GM21576 (cell line): Measurements from ENCODE around the gene TTC32.
"Not testable (repeated sequence)": the region's sequence is repeated elsewhere in the genome, so short reads cannot be mapped to it uniquely, and the experiment has no call there.

ENCODE experiments used
- ATAC-seq: cut with Tn5 transposase; IDR thresholded peaks from one replicate; pipeline ENCODE4 v1.9.1; 2021; ENCODE audit warnings: mild to moderate bottlenecking, moderate library complexity; ENCODE audit not compliant: unreplicated experiment

The TTC32 gene

DNA sequence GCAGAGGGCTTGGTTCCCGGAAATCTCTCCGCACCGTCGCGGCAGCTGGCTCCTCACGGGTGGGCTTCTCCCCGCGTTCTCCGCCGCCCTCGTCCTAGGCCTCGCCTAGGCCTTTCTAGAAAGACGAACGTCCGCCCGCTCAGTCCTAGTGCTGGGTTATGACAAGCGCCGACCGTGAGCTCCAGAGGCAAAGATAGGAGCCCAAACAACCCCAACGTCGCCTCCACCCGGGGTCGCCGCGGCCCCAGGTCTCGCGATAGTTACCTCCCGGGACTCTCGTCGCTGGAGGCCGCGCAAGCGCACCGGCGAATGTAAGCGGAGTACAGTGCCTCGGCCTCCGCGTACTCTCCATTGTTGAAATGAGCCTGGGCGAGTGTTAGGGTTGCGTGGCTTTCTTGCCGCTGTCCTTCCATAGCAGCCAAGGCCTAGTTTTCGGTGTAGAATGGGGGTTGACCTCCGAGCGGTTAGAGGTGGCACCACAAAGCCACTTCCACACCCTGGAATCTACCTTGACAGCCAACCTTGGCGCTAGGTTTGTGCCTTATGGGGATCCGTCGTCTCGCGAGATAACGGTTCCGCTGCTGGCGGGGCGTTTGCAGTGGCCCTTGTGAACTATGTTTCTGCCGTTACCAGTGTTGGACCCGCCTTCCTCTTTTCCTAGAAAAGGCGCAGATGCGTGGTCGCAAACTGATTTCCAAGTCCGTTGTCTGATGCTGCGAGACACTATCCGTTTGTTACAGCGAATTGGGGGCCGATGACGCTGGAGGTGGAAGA lies at the start of gene TTC32:
Gene TTC32 (minus strand): TSS at position 542 of the 774 bp plus-strand sequence. CDS start 129 bp downstream, at position 413.
- peak; percentile 77 for ATAC-seq

DNA sequence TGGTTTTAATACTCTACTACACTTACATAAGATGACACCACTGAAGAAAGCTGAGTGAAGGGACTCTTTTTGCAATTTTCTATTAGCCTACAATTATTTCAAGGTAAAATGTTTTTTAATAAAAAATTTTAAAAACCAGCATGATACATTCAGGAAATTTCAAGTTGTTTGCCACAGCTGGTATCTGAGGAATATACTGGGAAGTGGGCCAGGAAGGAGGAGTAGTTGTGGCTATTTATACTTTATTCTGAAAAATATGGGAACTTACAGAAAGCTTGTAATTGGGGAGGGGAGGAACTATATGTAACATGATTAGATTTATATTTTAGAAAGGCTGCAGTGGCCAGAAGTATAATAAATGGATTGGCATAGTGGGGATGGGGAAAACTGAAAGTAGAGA lies 47.3 kb upstream of the TTC32 start:
- no peak for ATAC-seq

DNA sequence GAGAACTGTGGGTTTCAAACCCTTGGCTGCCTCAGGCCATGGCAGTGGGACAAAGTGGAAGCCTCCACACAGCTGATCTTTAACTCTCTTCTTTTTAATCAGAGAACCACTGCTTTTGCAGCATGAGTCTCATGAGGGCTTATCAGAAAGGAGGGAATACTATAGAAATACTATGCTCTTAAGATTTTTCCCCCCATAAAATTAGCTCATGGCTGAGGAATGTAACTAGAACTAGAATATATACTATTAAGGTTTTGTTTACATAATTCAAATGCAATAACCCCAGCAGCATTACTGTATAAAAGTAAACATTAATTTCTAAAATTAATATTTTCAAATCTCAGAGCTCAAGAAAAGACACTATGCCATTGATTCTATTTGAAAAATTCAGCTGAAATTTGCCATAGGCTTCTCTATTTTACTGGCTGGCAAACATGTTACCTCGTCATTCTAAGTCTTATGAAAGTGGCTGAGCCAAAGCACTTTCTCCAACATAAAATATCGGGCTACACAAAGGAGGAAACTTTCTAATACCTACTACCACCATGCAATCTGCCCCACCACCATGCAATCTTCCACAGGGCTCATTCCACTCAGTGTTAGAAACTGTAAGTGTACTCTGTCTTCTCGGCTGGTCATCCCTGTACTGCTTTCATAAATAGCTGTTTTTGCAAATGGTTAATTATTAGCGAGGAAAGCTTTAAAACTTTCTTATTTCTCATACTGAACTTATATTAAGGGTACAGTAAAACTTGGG lies 45.6 kb upstream of the TTC32 start:
- ATAC-seq, result no peak

DNA sequence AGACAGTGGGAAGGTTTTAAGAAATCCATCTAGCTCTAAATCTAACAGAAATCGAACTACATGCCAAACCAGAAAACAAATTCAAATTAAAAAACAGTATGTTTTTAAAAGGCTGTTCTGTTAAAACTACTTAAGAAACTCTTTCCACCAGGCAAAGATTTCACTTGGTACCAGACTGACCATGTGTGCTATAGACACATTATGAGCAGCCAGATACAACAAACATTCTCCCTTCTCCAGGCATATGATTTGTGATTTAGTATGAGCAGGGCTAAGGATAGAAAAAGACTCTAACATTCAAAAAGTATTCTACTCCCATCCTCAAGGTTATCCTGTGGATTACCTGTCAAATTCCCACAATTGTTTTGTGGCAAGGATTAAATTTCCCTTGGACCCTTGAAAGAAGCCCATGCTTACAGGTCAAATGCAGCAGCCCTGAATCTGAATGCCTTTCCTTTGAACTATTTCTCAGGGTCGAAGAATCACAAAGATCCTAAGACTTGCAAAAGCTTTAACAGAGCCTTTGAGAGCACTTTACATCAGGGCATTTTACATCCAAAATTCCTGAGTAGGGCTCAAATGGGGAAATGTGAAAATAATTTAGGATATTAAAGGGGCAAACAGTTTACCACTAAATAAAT lies 42.5 kb upstream of the TTC32 start:
- no peak for ATAC-seq

DNA sequence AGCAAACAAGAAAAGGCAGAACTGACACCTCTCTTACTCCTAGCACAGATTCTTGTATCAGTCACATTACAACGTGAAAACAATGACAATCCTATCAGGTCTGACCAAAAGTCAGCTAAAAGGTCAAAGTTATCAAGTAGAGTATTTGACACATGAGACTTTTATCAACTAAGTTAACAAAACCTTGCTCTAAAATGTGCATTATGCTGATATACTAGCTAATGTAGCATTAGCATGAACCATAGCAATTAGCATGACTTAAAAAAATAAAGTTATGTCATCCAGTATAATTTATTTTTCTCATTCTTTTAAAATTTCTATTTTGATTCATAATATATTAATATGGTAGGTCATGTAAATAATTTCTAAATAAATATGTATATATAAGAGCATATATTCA lies 41.4 kb upstream of the TTC32 start:
- no peak for ATAC-seq

DNA sequence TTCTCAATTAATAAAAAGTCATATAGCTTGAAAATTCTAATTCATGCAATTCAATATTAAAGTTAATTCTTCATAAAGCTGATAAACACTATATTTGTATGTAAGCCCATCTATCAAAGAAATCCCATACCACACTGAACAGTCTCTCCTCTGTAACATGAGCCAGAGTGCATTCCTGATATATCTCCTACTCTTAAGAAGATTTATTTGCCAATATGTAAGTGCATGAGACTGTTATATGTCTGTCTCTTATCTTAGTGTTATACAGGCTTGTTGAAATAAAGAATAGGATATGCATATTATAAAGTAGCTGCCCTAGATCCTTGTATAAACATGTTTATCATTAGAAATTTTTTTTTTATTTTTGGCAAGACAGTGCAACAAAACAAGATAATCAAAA lies 40.4 kb upstream of the TTC32 start:
- ATAC-seq, result no peak

DNA sequence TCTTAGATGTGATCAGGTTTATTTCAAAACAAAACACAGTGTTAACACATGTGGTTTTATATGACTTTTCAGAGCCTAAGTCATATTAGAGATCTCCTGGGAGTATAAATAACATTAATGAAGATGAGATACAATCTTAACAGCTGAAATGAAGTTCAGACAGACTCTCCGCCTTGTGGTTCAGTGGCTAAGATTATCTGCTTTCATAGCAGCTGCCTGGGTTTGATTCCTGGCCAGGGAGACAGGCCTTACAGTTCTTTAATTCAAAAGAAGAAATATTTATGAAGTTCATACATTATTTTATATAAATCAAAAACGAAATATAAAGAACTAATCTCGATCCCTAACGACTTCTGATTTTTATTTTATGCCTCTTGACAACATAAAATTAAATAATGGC lies 35.2 kb upstream of the TTC32 start:
- no peak for ATAC-seq

DNA sequence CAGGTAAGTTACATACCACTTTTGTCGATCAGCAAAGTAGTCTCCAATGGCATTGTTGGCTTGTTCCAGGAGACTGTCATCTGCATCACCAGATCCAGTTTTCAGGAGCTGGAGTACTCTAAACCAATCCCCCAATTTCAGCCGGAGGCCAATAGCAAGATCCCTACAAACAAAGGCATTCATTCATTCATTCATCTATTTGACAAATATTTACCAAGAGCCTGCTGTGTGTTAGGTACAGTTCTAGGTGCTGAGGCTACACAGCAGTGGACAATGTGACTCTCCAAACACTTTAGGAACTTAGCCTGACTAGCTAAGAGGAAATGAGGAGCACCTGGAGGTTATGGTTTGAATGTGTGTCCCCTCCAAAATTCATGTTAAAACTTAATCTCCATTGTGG lies 34.4 kb upstream of the TTC32 start:
- no peak for ATAC-seq

DNA sequence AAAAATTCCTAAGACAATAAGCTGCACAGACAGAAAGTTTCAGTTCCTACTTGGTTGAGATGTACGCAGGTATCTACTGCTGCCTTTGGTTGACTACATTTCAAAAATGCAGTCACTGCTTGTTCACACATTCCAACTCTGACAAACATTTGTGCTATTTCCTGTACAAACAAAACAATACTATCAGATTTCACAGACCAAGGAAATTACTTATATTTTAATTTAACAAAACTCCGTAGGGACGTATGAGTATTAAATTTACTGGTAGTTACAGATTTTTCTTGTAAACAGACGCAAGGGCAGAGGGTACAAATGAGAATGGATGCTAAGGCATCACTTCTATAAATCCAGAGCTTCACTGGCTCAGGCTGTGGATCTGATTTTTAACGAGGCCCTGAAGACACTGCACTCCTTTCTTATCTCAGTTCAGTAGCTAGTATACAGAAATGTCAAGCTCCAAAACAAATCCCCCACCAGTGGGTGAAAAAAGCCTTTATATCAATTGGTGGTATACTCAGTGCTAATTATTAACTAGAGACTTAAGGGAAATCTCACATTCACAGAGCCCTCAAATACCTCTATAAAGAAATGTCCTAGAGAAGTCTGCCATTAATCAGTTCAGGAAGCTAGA lies 31.7 kb upstream of the TTC32 start:
- ATAC-seq, result peak; percentile 91

DNA sequence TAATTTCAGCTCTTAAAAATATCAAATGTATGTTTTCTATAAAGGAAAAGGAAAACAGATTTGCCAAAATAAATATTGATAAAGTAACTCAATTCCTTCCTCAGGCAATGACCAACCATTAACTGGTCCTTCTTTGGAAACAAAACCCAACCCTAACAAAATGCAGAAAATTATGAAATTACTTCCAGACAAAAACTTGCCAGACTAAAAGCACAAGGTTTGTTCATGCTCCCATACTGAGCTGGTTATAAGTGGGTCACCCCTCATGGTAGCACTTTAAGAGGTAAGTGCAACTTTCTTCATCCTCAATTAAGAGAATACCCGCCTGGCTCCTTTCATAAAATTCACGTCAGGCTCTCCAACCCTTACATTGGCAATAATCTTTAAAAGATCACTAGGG lies 31.1 kb upstream of the TTC32 start:
- no peak for ATAC-seq

DNA sequence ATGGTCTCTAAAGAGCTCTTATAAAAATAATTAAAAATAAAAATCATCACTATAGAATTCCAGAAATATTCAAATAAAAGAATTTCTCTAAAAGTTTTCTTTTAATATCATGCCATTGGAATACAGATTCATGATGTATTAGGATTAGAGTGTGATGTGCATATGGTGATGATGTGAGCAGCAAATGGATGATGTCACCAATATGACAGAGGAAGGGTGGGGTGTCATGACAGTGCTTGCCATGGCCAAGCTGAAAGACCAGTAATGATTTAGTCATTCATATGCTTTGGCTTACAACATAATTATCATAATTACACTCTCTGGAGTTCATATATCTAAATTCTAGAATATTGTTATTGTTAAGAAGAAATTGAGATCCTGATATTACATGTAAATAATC lies 27.4 kb upstream of the TTC32 start:
- ATAC-seq, result no peak

DNA sequence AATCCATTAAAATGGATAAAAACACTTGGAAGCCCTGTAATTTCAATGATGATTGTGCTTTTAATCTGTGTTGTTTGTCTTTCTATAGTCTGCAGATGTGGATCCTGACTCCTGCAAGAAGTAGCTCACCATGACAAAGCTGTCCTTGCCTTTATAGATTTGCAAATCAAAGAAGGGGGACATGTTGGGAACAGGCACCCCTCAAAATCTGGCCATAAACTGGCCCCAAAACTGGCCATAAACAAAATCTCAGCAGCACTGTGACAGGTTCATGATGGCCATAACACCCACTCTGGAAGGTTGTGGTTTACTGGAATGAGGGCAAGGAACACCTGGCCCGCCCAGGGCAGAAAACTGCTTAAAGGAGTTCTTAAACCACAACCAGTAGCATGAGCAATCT lies 26.0 kb upstream of the TTC32 start:
- not testable (repeated sequence) for ATAC-seq

DNA sequence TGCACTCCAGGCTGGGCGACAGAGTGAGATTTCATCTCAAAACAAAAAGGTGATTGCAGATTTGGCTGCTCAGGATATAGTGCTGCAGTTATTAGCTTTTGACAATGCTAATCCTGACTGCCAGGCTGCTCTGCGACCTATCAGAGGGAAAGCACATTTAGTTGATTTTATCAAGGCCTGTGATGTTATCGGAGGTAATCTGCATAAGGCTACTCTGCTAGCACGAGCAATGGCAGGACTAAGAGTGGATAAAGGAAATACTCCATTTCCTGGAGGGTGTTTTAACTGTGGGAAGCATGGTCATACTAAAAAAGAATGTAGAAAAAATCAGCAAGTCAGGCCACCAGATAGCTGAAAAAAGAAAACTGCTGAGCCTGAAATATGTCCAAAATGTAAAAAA lies 22.7 kb upstream of the TTC32 start:
- not testable (repeated sequence) for ATAC-seq

DNA sequence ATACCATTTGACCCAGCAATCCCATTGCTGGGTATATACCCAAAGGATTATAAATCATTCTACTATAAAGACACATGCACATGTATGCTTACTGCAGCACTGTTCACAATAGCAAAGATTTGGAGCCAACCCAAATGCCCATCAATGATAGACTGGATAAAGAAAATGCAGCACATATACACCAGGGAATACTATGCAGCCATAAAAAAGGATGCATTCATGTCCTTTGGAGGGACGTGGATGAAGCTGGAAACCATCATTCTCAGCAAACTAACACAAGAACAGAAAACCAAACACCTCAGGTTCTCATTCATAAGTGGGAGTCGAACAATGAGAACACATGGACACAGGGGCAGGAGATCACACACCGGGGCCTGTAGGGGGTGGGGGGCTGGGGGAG lies 20.4 kb upstream of the TTC32 start:
- not testable (repeated sequence) for ATAC-seq

DNA sequence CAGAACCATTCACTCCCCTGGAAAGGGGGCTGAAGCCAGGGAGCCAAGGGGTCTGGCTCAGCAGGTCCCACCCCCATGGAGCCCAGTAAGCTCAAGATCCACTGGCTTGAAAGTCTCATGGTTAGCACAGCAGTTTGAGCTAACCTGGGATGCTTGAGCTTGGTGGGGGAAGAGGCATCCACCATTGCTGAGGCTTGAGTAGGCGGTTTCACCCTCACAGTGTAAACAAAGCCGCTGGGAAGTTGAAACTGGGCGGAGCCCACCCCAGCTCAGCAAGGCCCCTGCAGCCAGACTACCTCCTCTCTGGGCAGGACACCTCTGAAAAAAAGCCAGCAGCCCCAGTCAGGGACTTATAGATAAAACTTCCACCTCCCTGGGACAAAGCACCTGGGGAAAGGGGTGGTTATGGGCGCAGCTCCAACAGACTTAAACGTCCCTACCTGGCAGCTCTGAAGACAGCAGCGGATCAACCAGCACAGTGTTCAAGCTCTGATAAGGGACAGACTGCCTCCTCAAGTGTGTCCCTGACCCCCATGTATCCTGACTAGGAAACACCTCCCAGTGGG lies 14.7 kb upstream of the TTC32 start:
- no peak for ATAC-seq

DNA sequence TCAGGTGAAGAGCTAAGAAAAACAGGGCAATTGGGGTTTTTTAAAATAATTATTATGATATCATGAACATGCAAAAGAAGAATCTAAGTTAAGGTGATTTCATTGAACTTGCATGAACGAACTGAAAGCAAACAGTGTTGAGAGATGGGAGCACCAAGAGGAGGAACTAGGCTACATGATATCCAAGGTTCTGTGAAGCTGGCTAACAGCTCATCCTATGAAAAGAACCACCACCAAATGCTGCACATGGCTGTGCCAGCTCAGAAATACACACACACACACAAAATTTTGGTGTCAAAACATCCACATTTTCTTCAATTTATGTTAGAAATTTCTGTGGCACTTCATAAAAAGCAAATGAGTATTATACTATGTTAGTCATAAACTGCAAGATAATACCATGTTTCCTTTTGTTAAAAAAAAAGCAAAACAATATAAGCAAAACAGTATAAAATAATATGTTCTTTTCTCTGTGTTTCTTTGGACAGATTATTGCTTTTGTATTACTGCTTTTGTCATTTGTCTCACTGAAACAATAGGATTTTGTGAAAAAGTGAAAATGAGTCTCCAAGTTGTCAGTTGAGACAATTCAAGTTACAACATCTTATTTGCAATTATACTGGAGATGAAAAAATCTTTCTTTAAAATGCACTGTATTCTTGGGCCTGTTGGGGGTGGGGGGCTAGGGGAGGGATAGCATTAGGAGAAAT lies 12.6 kb upstream of the TTC32 start:
- no peak for ATAC-seq

DNA sequence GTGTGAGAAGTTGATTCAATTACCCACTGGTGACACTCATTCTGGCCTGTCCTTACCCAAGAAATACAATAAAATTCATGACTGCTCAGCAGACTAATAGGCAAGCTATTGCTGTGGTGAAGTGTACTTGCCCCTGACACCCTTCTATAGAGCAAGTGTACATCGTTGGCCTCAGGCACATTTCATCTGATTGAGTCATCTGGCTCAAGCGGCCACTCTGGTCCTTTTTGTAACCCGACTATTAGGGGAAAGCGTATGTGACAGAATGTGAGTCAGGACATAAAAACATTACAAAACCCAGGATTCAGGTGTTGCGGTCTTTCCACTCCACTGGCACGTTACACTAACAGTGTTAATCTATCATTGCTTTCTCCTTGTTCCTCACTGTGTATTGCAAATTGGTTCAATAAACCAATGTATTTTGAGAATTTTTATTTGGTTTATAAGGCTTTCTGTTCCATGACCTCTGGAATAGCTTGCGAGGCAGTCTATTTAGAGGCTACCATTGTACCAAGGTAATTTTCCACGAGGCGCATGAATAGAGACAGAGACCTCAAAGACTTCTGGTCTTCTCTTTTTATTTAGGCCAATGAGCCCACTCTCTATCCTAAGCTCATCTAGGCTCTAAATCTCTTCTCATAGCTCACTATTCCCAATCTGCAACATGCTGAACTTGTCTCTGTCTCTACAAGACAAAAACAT lies 10.2 kb upstream of the TTC32 start:
- ATAC-seq, result no peak

DNA sequence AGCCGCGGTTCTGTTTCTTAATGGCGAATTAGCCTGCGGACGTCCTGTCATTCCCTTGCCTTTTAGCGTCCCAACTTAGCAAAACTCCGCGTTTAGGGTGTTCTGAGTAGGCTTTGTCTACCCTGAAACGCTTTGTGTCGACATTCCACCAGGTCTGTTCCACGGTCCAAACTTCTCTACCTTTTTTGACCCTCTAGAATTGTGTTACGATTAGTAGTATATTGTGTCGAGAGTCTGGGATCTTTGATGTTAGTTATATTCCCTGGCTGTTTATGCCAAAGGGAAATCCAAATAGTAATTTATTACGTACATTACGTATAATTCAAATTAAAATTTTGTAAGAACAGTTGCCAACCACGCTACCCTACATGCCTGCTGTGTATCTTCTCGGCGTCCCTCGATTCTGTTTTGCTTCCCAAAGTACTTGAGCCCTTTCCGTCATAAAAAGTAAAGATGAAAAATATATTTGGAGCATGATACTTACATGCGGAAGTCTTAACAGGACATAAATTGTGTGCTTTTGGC lies 495 bp upstream of the TTC32 start:
- ATAC-seq, result no peak

DNA sequence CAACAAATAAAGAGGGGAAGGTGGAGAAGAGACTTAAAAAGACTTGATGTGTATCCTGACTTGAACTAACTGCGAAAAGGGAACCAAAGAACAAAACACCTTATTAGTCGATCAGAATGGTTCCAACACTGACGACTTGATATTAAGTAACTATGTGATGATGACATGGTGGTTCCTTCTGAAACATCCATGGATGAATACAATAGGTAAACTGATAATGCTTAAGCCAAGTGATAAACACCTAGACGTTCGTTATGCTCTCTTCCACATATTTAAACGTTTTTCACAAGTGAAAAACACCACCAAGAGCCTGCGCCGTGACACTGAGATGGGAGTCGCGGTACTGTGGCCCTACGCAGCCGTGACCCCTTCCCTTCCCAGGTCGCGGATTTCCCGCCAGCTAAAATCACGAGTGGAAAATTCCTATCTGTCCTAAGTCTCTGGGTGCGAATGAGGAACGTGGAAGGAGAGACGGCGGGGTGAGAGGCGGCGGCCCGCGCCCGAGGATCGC lies 797 bp downstream of the TTC32 start:
- peak; percentile 6 for ATAC-seq
